Epithelial cell of prostate (primary cell): ENCODE measurements around the gene MCOLN1.

Experiments used
- DNase-seq: peaks from one replicate; pipeline ENCODE4 v3.0.0-alpha.2; 2011; ENCODE audit warnings: low read depth, low spot score
- H3K27ac ChIP-seq: fragments of 450-650 bp; 2 replicates; pipeline ENCODE4 v1.5.1; 2017; ENCODE audit warnings: mild to moderate bottlenecking

The MCOLN1 gene

DNA sequence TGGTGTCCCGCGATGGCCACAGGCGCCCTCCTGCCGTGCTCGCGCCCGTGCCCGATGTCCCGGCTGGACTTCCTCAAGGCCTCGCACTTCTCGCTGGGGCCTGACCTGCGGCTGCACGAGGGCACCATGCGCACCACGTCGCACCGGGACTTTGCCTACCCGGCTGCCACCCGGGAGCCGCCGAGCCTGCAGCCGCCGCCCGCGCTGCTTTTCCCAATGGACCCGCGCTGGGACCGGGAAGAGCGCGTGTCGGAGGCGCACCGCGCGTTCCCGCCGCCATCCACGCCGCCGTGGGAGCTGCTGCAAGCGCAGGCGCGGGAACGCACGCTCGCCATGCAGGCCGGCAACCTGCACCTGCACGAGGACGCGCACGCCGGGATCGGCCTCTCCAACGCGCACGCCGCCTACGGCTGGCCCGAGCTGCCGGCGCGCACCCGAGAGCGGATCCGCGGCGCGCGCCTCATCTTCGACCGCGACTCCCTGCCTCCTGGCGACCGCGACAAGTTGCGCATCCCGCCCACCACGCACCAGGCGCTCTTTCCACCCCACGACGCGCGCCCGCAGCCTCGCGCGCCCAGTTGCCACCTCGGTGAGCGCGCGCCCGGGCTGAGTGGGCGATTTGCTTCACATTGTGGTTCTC lies 21.5 kb upstream of the MCOLN1 start:
- no peak overlapping the region for H3K27ac ChIP-seq
- no peak for DNase-seq

DNA sequence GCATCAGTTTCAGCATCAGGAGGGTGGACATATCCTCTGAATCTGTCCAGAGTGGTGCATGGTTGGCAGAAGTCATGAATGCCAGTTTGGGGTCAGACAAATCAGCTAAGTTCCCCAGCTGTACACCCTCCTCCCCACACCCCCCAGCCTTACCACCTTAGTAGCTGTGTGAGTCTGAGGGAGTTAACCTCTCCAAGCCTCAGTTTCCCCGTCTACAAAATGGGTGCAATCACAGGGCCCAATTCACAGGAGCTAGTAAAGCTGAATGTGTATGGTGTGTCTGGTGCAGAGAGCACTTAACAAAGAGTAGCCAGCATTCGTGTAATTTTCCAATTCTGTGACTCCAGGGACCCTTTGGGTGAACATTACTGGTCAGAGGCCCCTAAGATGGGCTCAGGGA lies 19.9 kb upstream of the MCOLN1 start:
- DNase-seq, result no peak
- no peak overlapping the region for H3K27ac ChIP-seq

DNA sequence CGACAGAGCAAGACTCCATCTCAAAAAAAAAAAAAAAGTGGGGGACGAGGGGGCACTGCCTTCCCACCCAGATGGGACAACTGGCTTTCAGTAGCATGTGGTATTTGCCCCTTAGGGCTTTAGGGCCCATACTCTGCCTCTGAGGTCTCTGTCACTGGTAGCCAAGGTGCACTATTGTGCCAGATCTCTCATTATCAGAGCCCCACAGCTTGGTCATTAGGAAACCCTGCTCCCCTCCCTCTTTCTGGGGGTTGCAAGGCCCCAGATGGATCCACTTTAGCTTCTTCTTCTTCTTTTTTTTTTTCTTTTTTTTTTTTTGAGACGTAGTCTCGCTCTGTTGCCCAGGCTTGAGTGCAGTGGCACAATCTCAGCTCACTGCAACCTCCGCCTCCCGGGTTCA lies 17.7 kb upstream of the MCOLN1 start:
- no peak for DNase-seq
- no peak overlapping the region for H3K27ac ChIP-seq

DNA sequence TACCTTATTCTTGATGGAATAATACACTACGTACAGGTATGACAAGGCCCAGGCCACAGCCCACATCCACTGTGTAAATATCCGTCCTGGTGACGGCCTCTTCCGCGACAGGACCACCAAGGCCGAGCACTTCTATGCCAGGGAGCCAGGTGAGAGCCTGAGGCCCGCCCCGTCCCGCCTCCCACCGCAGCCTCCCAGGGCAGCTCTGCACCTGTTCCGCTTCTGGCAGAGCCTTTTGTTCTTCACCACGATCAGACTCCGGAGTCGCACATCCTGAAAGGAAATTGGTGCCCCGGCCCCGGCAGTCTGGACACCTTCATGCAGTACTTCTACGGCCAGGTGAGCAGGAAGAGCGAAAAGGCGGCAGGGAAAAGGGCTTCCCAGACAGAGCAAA lies 17.1 kb upstream of the MCOLN1 start:
- no peak for DNase-seq

DNA sequence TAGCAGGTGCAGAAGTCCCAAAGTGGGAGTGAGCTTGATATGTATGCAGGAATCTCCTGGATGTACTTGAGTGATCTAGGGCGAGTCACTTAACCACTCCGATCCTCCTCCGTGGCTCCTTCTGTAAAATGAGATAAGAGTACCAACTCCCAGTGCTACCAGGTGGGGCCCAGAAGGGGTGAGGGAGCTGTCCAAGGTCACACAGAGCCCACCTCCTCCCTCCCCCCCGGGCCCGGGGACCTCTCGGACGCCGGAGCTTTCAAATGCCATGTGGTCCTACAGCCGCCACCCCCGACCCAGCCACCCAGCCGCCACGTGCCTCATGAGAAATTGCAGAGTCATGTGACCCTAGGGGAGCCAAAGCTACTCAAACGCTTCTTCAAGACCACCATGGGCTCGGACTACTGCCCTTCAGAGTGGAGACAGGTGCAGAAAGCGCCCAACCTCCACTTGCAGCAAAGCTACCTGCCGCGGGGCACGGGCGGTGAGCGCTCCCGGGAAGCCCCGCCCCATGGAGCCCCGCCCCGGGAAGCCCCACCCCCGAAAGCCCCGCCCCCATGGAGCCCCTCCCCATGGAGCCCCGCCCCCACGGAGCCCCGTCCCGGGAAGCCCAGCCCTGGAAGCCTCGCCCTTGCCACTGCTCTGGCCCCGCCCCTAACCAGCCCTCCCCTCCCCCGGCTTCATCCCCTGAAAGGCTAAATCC lies 16.6 kb upstream of the MCOLN1 start:
- no peak for DNase-seq
- H3K27ac ChIP-seq, result no peak overlapping the region

More for the DNA sequence above, 17.1 kb upstream of the MCOLN1 start:
- H3K27ac ChIP-seq, result no peak overlapping the region

DNA sequence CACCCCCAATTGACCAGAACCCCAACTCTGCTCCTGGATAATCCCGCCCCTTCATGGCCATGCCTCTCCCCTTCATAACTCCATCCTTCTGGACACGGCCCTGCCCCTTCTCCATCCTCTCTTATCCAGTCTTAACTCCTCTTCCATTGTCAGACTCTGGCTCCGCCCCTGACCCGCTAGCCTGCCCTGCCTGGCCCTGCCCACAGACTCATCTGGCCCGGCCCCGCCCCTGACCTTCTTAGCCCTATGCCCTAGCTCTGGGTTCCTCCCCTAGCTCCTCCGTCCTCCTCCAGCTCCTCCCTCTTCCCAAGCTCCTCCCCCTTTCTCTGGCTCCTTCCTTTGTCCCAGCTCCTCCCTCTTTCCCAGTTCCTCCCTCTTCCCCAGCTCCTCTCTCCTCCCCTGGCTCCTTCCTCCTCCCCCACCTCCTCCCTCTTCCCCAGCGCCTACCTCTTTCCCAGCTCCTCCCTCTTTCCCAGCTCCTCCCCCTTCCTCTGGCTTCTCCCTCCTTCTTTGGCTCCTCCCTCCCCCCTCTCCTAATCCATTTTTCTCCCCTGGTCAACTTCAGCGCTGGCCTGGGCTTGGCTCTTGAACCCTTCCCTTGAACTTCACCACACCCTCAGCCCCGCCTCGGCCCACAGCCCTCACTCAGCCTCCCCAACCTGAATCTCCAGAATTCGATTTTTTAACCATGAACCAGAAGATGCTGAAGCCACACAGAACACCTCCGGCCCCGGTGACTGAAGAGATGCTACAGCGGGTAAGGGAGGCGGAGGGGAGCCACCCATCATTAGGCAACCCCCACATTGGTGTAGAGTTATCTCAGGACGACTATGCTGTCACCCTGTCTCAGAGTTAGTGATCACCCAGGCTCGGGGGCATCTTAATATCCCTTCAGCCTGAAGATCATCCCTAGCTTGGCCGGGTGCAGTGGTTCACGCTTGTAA lies 15.8 kb upstream of the MCOLN1 start:
- DNase-seq, result no peak
- no peak overlapping the region for H3K27ac ChIP-seq

DNA sequence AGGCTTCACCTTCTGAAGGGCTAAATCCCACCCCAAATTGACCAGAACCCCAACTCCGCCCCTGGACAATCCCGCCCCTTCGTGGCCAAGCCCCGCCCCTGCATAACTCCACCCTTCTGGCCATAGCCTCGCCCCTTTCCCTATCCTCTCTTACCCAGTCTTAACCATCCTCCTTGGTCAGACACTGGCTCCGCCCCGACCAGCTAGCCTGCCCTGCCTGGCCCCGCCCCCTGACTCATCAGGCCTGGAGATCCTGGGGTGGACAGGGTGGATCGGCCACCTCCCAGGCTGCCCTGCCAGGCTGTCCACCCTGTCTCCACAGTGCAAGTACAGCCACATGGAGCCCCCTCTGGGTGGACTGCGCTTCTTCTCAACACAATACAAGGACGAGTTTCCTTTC lies 14.5 kb upstream of the MCOLN1 start:
- H3K27ac ChIP-seq, result no peak overlapping the region
- no peak for DNase-seq

DNA sequence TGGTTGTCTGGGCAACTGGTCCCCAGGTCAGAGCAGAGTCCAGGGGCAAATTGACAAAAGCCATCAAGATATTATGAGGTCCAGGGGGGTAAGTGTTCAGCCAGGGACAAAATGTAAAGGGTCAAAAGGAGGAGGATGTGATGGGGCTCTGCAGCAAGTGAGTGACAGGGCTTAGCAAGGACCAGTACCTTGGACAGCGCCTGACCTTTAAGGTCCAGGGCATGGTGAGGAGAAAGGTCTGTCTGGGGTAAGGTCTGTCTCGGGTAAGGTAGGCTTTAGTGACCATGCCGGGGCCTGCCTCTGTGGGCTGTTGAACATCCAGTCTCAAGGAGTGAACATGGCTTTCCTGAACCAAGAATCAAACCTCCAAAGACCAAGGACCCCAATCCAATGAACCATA lies 12.8 kb upstream of the MCOLN1 start:
- no peak overlapping the region for H3K27ac ChIP-seq
- no peak for DNase-seq

DNA sequence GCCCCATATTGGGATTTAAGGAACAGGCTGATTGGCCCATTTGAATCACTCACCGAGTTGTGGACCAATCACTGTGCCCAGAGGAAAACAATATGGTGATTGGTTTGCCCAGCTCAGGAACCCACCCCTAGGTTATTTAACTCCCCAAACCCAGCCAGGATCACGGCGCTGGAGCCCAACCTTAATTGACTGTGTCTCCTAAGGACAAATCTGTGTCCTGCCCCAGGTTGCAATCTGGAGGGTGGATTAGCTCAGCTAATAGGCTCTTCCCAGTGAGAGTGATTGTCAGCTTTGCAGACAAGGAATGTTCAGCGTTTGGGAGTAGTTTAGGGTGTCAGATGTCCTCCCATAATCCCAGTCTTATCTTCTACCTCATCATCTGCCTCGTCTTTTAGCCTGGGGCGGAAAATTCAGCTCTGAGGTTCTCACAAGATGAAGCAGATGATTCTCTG lies 10.0 kb upstream of the MCOLN1 start:
- H3K27ac ChIP-seq, result no peak overlapping the region
- no peak for DNase-seq

DNA sequence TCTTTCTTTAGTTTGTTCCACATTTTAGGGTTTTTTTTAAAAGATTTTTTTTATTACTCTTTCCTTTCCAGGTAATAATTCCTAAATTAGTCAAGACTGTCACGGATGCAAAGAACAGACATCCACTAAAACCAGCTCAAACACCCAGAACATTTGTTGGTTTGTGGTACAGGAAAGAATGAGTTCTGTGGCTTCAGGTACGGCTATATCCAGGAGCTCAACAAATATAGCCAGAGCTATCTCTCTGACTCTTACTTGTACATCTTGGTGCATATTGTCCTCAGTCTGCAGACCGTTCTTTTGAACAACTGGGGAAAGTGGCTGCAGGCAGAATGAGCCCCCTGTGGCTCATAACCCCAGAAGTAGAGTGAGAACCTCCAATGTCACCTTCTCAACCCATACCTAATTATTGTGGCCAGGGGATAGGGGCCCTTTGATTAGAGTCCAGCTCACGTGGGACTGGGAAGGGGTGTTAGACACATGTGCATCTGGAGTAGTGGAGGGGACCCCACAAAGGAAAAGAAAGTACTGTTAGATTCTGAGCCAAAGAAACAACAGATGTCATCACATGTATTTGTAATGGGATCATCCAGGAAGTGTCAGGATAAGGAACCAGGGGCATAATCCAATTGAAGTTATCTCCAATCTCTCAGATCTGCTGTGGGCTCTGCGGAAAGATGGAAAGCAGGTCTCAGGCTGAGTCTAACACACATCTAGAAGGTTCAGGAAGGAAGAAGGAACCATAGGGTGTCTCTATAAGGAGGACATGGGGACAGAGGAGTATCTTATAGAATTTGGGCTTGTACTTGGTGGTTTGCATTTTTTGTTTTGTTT lies 8.4 kb upstream of the MCOLN1 start:
- no peak for DNase-seq
- H3K27ac ChIP-seq, result no peak overlapping the region

DNA sequence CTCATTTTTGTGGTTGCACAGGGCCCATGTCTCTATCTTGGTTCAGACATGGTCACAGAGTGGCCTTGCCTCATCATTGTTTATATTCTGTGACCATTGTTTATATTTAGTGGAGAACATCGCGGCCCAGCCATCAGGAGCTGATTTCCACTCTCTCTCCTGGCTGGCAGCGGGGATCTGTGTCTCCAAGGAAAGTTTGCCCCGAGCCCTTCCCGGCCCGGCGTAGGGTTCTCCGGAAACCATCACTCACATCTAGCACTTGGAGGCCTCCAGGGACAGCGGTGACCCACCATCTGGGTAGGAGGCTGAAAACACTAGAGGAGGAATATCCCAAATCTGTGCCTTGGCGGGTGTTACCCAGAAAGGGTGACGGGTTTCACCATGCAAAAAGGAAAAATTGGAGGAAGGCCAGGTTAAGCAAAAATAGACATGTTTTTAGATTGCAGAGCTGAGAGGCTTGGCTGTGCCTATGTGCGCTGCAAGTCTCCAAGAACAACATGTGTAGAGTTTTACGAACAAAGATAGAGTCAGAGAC lies 7.2 kb upstream of the MCOLN1 start:
- H3K27ac ChIP-seq, result no peak overlapping the region

DNA sequence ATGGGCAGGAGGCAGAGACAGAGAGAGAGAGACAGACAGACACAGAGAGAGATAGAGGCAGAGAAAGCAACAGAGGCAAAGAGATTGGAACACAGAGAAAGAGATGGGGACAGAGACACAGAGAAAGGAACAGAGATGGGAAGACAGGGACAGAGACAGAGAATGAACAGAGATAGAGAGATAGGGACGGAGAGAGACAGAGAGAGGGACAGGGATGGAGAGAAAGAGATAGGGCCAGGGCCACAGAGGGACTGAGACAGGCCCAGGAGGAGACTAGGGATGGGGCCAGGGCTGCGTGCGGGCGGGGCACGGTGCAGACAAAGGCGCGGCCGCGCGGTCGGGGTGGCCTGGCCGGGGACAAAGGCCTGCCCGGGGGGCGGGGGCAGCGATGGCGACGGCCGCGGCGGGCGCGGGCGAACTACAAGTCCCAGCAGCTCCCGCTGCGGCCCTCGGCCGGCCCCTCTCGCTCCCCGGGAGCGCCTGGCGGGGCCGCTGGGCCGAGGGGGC lies 6.7 kb upstream of the MCOLN1 start, which contains the start of gene ZNF358:
Gene ZNF358 (plus strand): TSS at position 459 of the 507 bp plus-strand sequence. CDS start 3,140 bp downstream, outside the sequence.
- no peak within 1 kb of the TSS for H3K27ac ChIP-seq
- no peak for DNase-seq

More for the DNA sequence above, 7.2 kb upstream of the MCOLN1 start:
- no peak for DNase-seq

DNA sequence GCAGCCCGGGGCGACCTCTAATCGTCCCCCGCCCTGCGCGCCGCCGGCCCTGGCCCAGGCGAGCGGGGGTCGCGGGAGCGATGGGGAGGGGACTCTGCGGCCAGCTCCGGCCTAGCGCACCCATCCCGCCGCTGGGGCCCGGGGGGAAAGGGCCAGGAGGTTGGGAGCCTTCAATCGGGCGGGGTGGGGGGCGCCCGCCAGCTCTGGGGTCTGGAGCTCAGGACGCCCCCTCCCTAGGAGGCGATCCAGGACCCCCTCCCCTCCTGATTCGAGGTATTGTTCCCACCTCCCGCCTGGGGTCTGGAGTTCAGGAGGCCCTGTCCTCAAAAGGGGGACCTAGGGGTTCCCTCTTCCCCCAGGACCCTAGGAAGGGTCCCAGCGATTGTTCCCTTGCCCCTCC lies 6.1 kb upstream of the MCOLN1 start:
- DNase-seq, result no peak
- no peak overlapping the region for H3K27ac ChIP-seq

DNA sequence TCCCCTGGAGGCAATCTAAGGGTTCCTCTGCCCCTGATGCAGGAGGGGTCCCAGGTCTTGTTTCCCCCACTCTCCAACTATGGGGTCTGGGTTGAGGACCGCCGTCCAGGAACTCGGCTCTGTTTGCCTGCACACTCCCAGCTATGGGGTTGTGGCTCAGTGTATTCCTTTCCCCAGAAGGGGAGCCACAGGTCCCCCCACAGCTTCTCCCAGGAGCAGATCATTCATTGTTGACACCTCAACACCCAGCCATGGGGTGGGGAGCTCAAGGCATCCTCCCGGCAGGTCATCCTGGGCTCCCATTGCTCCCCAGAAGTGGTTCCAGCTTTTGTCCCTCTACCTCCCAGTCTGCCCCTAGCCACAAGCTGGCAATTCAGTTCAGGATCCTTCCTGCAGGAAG lies 5.5 kb upstream of the MCOLN1 start:
- H3K27ac ChIP-seq, result no peak overlapping the region
- no peak for DNase-seq

DNA sequence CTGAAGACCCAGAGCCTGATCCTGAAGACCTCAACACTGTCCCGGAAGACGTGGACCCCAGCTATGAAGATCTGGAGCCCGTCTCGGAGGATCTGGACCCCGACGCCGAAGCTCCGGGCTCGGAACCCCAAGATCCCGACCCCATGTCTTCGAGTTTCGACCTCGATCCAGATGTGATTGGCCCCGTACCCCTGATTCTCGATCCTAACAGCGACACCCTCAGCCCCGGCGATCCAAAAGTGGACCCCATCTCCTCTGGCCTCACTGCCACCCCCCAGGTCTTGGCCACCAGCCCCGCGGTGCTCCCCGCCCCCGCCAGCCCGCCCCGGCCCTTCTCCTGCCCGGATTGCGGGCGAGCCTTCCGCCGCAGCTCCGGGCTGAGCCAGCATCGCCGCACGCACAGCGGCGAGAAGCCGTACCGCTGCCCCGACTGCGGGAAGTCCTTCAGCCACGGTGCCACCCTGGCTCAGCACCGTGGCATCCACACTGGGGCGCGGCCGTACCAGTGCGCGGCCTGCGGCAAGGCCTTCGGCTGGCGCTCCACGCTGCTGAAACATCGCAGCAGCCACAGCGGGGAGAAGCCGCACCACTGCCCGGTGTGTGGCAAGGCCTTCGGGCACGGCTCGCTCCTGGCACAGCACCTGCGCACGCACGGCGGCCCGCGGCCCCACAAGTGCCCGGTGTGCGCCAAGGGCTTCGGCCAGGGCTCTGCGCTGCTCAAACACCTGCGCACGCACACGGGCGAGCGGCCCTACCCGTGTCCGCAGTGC lies 2.9 kb upstream of the MCOLN1 start:
- no peak for DNase-seq
- no peak overlapping the region for H3K27ac ChIP-seq

DNA sequence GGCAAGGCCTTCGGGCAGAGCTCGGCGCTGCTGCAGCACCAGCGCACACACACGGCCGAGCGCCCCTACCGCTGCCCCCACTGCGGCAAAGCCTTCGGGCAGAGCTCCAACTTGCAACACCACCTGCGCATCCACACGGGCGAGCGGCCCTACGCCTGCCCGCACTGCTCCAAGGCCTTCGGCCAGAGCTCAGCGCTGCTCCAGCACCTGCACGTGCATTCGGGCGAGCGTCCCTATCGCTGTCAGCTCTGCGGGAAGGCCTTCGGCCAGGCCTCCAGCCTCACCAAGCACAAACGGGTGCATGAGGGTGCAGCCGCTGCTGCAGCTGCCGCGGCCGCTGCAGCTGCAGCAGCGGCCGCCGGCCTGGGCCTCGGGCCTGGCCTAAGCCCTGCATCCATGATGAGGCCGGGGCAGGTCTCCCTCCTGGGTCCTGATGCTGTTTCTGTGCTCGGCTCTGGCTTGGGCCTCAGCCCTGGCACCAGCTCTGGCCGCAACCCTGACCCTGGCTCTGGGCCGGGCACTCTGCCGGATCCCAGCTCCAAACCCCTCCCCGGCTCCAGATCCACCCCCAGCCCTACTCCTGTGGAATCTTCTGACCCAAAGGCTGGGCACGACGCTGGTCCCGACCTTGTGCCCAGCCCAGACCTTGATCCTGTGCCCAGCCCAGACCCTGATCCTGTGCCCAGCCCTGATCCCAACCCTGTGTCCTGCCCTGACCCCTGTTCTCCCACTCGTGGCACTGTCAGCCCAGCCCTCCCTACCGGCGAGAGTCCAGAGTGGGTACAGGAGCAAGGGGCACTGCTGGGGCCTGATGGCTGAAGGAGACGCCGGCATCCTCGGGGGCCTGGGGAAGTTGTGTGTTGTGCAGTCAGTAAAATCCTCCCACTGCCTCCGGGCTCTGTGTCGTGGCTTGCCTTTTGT lies 2.0 kb upstream of the MCOLN1 start:
- DNase-seq, result no peak
- no peak overlapping the region for H3K27ac ChIP-seq

DNA sequence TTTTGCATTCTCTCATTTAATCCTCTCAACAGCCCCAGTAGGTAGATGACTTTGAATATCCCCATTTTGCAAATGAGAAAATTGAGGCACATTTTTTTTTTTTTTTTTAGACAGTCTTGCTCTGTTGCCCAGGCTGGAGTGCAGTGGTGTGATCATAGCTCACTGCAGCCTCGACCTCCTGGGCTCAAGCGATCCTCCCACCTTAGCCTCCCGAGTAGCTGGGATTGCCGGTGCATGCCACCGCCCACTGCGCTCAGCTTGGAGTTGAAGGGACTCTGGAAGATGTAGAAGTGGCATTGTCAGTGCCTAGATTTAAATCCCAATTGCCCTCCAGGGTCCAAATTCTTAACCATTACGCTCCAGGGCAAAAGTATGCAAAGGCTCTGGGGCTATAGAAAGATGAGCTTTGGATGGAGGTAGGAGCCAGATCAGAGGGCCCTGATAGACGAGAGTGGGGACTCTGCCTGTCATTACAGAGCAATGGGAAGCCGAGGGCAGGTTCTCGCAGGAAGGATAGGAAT lies 813 bp upstream of the MCOLN1 start:
- no peak overlapping the region for H3K27ac ChIP-seq
- DNase-seq, result no peak
